GM21381 (cell line): ENCODE data around the gene RABGAP1L.
"Not testable (repeated sequence)": the region's sequence is repeated elsewhere in the genome, so short reads cannot be mapped to it uniquely, and the experiment has no call there.

Experiments used
- ATAC-seq: cut with Tn5 transposase; IDR thresholded peaks from one replicate; pipeline ENCODE4 v1.9.1; 2021; ENCODE audit warnings: mild to moderate bottlenecking, moderate library complexity; ENCODE audit not compliant: unreplicated experiment

RABGAP1L gene

GRCh38 chr1:174550296-174550695 is 391.0 kb downstream of the RABGAP1L start:
- no peak for ATAC-seq

- ATAC-seq, result no peak
These were observed 397.1 kb downstream of the RABGAP1L start for GRCh38 chr1:174556392-174556791.

GRCh38 chr1:174568551-174568950 is 409.2 kb downstream of the RABGAP1L start:
- ATAC-seq, result no peak

GRCh38 chr1:174569240-174569639 is 409.9 kb downstream of the RABGAP1L start:
- ATAC-seq, result no peak

- ATAC-seq, result no peak
These were observed 413.5 kb downstream of the RABGAP1L start for GRCh38 chr1:174572771-174573170.

- ATAC-seq, result not testable (repeated sequence)
These were observed 416.8 kb downstream of the RABGAP1L start for GRCh38 chr1:174576120-174576519.

GRCh38 chr1:174577681-174578080 is 418.4 kb downstream of the RABGAP1L start:
- ATAC-seq, result no peak

- no peak for ATAC-seq
These were observed 421.5 kb downstream of the RABGAP1L start for GRCh38 chr1:174580801-174581200.

- no peak for ATAC-seq
These were observed 424.0 kb downstream of the RABGAP1L start for GRCh38 chr1:174583316-174583715.

GRCh38 chr1:174584071-174584470 is 424.8 kb downstream of the RABGAP1L start:
- ATAC-seq, result no peak

- not testable (repeated sequence) for ATAC-seq
These were observed 429.3 kb downstream of the RABGAP1L start for GRCh38 chr1:174588618-174589017.

- ATAC-seq, result no peak
These were observed 445.9 kb downstream of the RABGAP1L start for GRCh38 chr1:174605198-174605597.

GRCh38 chr1:174606471-174606870 is 447.2 kb downstream of the RABGAP1L start:
- ATAC-seq, result no peak

- not testable (repeated sequence) for ATAC-seq
These were observed 458.6 kb downstream of the RABGAP1L start for GRCh38 chr1:174617905-174618304.

GRCh38 chr1:174623324-174624035 is 464.2 kb downstream of the RABGAP1L start:
- ATAC-seq, result no peak

GRCh38 chr1:174626031-174627025 is 467.0 kb downstream of the RABGAP1L start:
- ATAC-seq, result no peak

GRCh38 chr1:174637487-174637886 is 478.2 kb downstream of the RABGAP1L start:
- no peak for ATAC-seq

GRCh38 chr1:174639461-174639860 is 480.1 kb downstream of the RABGAP1L start:
- ATAC-seq, result no peak

GRCh38 chr1:174640783-174641182 is 481.5 kb downstream of the RABGAP1L start:
- no peak for ATAC-seq

GRCh38 chr1:174642393-174642792 is 483.1 kb downstream of the RABGAP1L start:
- ATAC-seq, result no peak

GRCh38 chr1:174643206-174643605 is 483.9 kb downstream of the RABGAP1L start:
- no peak for ATAC-seq

- ATAC-seq, result not testable (repeated sequence)
These were observed 490.3 kb downstream of the RABGAP1L start for GRCh38 chr1:174649572-174649971.
